Measurements from ENCODE around the gene UIMC1.
"Not testable (repeated sequence)": the region's sequence is repeated elsewhere in the genome, so short reads cannot be mapped to it uniquely, and the experiment has no call there.

Gene UIMC1

DNA sequence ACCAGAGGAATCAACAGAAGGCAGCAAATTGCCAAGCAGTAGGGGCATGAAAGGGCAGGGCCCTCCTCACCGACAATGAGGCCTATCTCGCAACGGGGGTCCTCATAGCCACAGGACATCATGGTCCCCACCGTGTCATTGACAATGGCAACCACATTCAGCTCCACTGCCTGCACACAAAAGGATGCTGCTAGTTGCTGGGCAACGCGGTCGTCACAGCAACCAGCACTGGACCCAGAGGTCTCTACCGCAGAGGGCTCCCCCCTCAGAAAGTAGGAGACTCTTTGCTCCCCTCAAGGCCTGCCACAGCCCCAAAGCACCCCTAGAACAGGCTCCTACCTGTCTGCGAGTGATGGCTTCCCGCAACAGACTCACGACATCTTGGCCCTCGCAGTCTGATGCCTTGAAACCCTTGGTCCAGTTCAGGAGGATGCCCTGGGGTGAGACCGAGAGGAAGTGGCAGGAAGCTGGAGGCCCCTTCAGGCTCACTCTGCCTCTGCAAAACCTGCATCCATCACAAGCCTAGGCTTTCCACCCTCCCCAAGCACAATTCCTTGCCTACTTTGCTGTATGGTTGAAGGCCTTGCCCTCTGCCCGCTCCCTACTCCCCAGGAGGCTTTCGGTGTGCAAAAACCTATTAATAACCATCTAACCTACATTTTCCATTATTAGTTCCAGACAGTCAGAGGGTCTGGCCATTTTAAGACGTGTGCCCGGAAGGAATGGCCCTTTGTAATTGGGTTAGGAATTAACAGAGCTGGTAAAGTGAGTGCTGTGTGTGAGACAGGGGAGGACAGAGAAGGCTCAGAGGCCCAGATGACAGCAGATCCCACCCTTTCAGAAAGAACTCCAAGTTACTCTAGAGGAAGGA is 122.6 kb downstream of the UIMC1 start:
- no peak for DNase-seq (ENCODE audit: low read depth in 3 of 3)

- no peak for DNase-seq (ENCODE audit: low read depth in 3 of 3)
Measured at GRCh38 chr5:176882567-176882903, 124.0 kb downstream of the UIMC1 start.

DNA sequence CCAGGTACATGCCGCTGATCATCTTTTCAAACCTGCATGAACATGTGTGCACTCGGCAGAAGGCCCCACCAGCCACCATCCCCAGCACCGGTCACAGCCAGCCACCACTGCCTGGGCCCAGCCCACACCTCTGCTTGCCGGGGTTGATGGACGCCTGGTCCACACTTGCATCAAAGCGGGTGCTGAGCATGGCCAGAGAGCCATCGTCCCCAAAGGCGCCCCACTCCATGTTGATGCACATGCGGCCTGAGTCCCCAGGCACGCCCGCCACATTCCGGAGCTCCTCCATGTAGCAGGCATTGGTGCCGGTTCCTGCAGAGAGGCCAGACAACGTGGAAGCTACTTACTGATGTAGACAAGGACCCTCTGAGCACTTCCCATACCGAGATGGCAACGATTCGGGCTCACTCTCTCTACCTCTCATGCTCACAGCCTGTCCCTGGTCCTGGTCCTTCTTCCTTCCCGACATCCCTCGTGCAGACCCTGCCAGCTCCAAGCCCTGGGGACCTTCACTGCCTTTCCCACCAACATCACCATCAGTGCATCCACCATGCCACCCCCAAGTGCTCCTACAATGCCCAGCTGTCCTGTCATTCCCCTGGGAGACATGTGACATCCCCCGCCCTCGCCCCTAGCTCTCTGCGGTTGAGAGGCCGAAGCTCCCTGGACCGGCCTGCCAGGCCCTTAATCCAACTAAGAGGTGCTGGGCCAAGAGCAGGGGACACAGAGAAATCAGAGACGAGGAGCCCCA is 124.6 kb downstream of the UIMC1 start:
- no peak for DNase-seq (ENCODE audit: low read depth in 3 of 3)

- no peak for DNase-seq (ENCODE audit: low read depth in 3 of 3)
Measured at GRCh38 chr5:176881021-176881749, 125.4 kb downstream of the UIMC1 start.

- no peak for DNase-seq (ENCODE audit: low read depth in 3 of 3)
Measured at GRCh38 chr5:176880366-176881020, 126.1 kb downstream of the UIMC1 start.

DNA sequence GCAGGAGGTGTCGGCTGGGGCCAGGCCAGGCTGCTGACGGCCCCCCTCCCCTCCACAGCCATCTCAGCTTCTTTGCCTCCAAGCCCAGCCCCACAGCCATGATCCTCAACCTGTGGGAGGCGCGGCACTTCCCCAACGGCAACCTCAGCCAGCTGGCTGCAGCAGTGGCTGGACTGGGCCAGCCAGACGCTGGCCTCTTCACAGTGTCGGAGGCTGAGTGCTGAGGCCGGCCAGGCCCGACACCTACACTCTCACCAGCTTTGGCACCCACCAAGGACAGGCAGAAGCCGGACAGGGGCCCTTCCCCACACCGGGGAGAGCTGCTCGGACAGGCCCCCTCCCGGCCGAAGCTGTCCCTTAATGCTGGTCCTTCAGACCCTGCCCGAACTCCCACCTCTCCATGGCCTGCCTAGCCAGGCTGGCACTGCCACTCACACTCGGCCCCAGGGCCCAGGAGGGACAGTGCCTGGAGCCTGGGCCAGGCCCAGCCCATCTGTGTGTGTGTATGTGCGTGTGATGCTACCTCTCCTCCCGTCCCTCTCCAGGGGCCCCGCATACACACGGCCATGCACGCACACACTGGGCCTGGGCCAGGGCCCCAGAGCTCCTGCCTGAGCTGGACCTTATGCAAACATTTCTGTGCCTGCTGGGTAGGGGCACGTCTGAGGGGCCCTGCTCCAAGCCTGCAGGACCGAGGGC is 126.8 kb downstream of the UIMC1 start:
- no peak for DNase-seq (ENCODE audit: low read depth in 3 of 3)

- DNase-seq (ENCODE audit: low read depth in 3 of 3): no peak
Measured at GRCh38 chr5:176878906-176879662, 127.5 kb downstream of the UIMC1 start.

- DNase-seq (ENCODE audit: low read depth in 3 of 3): no peak
Measured at GRCh38 chr5:176878463-176878862, 128.1 kb downstream of the UIMC1 start.

DNA sequence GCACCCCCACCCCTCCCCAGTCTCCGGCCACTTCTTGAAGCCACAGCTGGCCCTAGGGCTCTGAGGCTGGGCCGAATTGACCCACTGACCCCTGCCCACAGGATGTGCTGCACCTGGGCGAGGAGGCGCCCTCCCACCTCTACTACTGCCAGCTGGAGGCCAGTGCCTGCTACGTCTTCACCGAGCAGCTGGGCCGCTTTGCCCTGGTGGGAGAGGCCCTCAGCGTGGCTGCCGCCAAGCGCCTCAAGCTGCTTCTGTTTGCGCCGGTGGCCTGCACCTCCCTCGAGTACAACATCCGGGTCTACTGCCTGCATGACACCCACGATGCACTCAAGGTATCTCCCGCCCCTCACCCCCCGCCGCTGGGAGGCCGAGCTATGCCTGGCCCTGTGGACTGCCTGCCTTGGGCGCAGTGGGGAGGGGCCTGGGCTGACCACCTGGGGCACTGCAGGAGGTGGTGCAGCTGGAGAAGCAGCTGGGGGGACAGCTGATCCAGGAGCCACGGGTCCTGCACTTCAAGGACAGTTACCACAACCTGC is 128.7 kb downstream of the UIMC1 start:
- no peak for DNase-seq (ENCODE audit: low read depth in 3 of 3)

DNA sequence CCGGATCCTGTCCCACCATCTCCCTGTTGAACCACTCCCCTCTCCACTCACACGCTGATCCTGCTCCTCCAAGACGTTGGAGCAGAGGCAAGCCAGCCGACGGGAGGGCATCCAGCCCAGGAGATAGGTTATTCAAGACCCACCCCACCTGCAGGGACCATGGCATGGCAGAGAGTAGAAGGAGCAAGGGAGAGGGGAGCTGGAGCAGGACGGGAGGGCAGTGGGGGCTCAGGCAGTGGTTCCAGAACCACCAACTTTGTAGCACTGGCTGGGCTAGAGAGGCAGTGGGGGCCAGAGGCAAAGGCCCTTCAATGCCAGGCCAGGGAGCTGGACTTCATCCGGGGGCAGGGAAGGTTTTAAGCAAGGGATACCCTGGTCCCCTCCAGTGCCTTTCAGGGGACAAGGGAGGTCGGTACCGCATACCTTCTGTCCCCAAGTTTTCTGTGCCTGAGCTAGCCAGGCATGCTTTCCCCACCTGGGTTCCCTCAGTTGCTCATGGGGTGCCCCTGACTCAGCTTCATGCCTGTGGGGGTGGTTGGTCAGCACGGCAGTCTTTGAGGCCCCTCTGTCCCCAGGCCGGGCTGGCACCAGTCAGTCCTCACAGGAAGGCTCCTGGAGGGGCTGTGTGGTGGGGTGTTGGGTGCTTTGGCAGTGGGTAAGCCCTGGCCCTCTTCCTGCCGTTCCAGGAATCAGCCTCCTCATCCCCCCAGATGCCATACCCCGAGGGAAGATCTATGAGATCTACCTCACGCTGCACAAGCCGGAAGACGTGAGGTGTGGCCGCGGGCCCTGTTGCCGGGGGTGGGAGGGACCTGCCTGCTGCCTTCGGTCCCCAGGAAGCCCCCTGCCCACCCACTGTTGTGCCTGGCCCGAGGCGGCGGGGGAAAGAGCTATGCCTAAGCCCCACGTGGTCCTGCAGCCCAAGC is 129.8 kb downstream of the UIMC1 start:
- no peak for DNase-seq (ENCODE audit: low read depth in 3 of 3)

- DNase-seq (ENCODE audit: low read depth in 3 of 3): no peak
Measured at GRCh38 chr5:176875783-176876505, 130.6 kb downstream of the UIMC1 start.

DNA sequence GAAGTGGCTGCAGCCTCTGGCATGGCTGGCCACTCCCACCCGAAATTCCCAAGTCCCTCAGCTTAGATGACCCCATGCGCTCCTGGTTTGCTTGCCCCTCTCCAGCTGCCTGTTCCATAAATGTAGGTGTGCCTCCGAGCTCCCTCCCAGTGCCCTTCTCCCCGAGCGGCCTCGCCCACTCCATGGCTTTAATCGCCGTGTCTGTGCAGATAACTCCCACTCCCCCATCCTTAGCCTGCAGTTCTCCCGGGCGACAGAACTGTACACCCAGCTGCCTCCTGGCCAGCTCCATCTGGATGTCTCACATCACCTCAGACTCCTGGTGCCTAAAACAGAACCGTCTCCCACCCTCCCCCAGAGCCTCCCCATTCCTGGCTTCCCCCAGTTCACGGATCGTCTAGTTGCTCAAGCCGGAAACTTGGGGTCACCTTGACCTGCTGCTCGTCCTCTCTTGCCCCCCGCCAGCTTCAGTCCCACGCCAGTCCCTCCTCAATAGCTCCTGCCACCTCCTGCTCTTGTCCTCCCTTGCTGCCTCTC is 131.5 kb downstream of the UIMC1 start:
- DNase-seq (ENCODE audit: low read depth in 3 of 3): no peak

DNA sequence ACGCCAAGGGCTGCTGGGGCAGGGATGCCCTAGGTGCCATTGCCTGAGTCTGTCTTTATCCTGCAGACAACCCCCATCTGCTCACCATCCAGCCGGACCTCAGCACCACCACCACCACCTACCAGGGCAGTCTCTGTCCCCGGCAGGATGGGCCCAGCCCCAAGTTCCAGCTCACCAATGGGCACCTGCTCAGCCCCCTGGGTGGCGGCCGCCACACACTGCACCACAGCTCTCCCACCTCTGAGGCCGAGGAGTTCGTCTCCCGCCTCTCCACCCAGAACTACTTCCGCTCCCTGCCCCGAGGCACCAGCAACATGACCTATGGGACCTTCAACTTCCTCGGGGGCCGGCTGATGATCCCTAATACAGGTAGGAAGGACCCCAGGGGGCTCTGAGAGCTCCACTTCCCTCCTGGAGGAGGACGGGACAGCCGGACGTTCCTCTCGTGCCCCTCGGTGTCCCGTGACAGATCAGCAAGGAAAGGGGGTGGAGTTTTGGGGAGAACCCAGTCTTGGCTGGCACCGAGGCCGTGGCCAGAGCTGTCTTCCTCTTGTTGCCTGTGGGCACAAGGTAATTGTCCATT is 132.3 kb downstream of the UIMC1 start:
- DNase-seq (ENCODE audit: low read depth in 3 of 3): no peak

GRCh38 chr5:176873541-176874172 is 132.9 kb downstream of the UIMC1 start:
- DNase-seq (ENCODE audit: low read depth in 3 of 3): no peak

- not testable (repeated sequence) for DNase-seq (ENCODE audit: low read depth in 3 of 3)
Measured at GRCh38 chr5:176873011-176873410, 133.6 kb downstream of the UIMC1 start.

- DNase-seq (ENCODE audit: low read depth in 3 of 3): not testable (repeated sequence)
Measured at GRCh38 chr5:176872586-176872985, 134.0 kb downstream of the UIMC1 start.

- not testable (repeated sequence) for DNase-seq (ENCODE audit: low read depth in 3 of 3)
Measured at GRCh38 chr5:176870644-176871043, 135.9 kb downstream of the UIMC1 start.

All from stimulated activated CD4-positive, alpha-beta T cell treated with anti-CD3 and anti-CD28 coated beads, TNF-alpha, amount 100 ng/mL, for 4 hours (primary cell).